GM18499 (cell line): ENCODE measurements around the gene POMT2.

Experiments
- ATAC-seq: cut with Tn5 transposase; IDR thresholded peaks from one replicate; pipeline ENCODE4 v1.9.1; 2021; ENCODE audit warnings: moderate number of reproducible peaks; ENCODE audit not compliant: insufficient read depth, unreplicated experiment

Gene POMT2

DNA sequence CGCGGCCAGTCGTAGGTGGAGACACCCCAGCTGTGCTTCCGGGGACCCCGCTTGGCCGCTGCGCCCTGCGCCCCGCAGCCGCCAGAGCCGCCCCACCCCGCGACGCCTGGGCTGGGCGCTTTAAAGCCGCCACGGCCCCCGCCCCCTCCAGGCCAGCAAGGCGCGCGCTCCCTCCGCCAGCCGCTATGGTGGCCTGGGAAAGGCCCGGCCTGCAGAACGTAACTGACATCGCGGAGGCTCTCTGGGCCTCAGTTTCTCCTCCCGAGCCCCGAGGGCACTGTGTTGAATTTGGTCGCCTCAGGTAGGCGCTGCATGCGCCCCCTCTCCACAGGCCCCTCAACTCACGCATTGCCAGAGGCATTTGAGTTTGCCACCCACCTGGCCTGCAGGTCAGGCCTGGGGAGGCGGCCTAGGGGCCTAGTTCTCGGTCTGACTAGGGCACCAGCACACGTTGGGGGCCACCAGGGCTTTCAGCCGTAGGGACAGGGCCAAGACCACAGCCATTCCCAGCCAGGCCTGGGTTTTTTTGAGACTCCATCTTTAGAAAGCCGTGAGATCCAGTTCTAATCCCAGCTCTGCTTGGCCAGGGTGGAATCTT lies 49.5 kb downstream of the POMT2 start, which contains the start of gene NGB:
NGB (minus strand) TSS at position 94 of the 598 bp plus-strand sequence. CDS start 269 bp downstream, outside the sequence.
- no peak for ATAC-seq

DNA sequence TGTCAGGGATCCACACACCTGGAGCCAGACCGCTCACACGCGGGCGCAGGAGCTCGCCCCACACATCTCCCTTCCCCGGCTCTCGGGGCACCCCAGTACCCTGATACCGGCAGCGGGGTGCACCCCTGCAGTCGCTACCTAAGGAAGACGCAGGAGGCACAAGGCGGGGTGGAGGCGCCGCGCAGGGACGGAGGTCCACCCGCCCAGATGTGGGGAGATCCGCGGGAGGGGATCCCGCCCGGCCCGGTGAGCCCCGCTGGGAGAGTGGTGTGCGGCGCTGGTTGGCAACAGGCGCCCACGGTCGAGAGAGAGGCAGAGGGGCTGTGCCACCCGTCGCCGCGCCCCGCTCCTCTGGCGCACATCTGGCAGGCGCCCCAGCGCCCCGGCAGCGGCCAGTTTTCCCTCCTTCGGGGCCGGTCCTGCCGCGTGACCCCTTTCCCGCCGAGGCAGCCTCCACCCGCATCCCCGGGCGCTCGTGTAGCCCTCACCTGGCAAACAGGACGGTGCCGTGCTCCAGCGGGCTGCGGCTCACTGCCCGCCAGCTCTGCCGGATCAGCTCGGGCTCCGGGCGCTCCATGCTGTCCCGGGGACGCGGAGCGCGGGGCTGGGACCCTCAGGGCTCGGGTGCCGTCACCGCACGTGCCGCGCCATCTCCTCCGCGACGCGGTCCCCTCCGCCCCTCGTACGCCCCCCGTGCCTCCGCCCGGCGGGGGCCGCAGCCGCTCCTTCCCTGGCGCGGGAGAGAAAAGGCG lies 50.1 kb downstream of the POMT2 start:
- no peak for ATAC-seq

DNA sequence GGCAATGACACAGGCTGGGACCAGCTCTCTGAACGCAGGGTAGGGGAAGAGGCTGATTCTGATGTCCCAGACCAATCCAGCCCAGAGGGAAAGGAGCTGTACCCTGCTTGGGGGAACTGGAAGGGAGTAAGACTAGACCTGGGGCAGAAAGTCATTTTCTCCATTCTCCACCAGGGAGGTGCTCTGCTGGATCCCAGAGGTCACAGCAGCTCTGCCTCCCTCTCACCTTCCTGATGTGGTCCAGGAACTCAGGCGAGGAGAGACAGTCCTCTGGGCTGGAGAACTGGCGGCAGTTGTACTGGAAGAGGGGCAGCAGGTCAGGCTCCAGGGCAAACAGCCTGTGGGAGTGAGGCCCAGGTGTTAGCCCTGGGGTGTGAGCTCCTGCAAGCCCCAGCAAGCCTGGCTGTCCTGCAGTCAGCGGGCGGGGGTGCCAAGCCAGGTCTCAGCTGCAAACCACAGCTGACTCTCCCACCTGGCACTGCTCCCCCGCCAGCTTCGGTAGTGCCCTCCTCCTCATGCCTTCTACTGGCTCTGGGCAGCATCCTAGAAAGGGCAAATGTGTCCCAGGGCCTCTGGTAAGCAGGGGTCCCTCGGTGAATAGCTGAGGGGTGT lies 51.6 kb downstream of the POMT2 start:
- ATAC-seq: no peak

DNA sequence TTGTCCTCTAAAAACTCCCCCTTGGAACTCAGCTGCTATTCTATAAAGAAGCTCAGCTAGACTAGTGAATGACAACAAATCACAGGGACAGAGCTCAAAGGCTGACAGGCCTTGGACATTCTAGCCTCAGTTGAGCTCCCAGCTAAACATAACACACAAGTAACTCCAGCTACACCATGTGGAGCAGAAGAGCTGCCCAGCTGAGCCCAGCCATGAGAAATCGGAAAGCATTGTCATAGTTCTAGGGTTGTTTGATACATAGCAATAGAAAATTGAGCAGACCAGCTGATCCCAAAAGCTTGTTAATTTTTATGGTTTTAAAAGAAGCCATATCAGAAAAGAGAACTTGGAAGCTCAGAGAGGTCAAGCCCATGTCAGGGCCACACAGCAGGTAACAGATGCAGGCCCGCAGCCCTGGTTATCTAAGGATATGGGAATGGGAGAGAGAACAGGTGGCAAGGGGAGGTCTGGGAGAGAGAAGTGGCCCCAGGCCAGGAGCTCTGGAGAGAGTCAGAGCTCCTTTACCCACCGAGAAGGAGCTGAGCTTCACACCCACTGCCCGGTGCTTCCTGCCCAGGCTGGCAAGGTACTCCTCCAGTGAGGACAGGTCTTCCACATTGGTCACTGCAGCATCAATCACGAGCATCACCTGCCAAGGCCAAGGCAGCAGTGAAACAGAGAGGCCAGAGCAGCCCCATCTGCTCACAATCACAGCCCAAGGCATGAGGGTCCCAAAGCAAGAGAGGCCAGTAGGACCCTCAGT lies 52.6 kb downstream of the POMT2 start:
- ATAC-seq: no peak

DNA sequence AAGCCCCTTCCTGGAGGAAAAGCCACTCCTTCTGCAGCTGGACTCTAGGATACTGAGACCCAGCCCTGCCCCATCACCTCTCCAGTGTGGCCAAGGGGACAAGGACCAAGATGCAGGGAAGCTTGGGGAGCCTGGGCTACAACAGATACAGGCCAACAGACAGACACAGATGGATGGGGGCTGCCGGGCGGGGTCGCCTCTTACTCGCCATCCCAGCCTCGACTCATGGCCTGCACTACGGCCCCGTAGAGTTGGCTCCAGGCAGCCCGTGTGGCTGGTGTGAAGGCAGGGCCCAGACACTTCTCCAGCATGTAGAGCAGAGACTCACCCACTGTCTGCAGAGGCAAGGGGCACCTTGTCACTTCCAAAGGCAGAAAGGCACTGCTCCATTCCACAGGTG lies 54.3 kb downstream of the POMT2 start:
- ATAC-seq: no peak

DNA sequence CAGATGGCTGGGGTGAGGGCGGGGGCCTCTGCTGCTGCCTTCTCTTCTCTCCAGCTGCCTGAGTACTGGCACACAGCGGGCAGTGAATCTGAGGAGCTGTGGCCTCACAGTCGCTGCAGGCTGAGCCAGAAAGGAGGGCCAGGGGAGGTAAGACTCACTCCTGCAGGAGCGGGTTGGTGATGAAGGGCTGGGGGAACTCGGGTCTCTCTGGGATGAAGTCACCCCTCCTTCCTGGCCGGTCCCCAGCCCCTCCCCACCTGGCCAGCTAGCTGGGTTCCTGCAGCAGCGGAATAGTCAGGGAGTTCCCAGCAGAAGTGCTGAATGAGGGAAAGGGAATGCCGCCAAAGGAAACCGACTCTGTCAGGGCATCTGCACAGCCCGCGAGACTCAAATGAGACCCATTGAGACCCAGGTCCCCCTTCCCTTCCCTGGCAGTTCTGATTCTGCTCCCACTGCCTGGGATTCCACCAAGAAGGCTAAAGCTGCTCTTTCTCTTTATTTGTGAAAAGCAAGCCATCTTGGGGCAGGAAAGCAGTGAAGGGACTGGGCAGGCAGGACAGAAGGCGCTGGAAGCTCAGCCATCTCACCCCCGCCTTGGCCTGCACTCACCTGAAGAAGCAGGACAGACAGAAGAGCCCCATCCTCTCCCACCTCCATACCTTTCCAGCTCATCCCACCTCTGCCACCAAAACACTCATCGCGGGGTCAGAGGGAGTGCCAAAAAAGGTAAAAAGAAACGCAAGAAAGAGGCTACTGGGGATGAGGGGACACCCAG lies 54.9 kb downstream of the POMT2 start:
- ATAC-seq: no peak

DNA sequence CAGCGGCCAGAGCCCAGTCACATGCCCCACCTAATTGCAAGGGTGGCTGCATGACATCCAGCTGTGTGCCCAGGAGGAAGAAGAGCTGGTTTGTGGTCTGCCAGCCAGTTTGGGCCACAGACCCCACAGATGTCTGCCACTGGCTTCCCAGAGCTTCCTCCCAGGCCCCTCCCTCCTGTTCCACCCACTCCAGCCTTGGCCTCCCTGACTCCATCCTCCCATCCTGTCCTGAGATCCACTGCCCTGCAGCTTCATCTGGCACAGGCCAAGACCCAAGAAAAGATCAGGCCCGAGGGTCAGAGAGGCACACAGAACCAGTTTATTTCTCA lies 55.5 kb downstream of the POMT2 start:
- no peak for ATAC-seq

DNA sequence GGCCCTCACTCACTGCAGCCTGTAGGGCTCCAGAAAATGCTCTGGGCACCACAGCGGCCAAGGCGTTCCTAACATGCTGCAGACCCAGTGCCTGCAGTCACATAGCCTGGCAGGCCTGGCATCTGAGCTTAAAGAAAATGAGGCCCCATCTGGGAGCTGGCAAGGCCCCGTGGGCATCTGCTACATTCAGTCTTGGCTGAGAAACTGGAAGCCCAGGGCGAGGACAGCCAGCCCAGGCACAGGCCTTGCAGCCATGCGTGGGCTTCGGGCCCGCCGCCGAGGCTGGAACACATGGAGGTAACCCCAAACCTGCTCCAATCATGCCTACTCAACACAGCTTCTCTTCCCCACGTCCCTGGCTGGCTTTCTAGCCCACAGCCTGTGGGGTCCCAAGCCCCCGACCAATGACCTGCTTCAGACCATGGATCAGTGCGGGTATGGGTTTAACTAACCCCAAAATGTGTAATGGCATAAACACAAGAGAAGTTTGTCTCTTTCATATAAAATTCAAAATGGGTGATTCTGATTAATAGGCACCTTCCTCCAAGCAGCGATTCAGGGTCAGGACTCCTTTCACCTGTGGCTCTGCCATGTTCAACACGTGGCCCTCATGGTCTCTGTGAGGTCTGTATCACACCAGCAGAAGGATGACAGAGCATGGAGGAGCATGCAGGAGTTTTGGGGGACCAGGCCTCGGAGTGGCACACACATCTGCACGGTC lies 56.1 kb downstream of the POMT2 start:
- no peak for ATAC-seq

DNA sequence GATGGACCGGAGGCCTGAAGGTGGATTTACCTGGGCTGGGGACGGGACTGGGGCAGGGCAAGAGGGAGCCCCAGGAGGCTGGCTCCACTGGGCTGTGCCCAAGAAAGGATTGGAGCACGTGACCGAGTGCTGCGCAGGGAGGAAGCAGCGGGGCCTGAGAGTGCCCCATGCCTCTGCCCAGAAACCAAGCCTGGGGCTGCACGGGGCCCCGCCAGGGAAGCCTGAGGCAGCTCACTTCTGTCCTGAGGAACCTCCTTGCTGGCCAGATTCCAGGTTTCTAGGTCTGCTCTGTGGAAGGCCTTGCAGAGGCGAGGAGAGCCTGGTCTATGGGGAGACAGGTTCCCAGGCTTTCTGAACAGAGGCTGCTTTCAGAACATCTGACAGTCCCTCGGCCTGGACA lies 60.1 kb downstream of the POMT2 start:
- no peak for ATAC-seq

DNA sequence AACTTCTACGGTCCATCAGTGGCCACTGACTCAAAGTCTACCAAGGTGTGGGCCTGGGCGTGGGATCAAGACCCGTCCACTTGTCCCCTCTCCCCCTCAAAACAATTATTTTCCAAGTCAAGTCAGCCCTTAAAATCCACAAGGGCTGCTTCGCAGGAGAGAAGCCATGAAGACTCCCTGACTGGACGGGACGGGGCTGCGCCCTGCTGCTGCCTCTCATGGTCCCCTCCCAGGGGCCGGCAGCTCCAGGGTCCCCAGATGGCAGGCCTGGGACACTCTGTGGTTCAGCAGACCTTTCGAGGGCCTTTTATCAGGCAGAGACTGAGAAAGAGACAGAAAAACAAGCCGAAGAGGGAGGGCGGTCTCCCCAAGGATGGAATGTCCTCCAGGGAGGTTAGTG lies 60.5 kb downstream of the POMT2 start:
- ATAC-seq: no peak

DNA sequence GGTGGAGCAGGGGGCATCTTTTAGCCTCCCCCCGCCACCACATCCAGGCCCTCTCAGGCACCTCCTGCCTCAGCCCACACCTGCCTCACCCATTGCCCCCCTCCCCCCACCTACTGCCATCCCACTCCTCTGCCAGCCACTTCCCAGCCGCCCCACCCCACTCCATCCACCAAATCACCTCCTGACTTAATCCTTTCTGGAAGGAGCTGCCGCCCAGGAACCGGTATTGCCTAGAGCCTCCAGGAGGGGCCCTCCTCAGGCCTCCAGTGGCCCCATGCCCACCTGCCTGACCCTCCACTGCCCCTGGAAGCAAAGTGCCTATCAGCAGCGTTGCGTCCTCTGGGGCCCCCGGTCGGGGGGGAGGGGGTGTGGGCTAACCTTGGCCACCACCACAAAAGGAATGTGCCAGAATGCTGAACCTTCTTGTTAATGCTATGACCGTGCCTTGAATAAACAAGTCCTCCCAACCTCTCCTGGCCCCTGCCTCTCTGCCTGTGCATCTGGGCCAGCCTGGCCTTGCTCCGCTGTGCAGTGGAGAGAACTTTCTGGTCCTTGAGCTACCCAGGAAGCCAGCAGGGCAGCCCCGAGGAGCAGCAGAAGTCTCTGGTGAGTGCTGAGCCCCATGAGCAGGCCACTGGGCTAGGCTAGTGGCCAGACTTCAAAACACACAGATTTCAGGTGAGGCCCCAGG lies 61.5 kb downstream of the POMT2 start:
- ATAC-seq: no peak

DNA sequence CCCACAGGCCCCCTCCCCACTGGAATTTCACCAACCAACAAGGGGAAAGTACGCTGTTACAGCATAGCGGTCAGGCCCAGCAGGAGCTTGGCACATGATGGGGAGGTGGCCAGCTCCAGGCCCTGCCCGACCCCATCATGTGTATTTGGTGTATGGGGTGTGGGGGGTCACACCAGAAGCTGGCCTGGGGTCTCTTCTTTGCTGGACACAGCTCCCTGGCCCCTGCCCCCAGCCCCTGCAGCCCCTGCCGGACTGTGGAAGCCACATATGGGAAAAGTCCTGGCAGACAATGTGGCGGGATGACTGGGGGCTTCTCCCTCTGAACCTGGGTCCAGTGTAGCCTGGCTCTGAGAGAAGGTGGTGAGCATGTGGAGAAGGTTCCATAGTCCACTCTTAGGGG lies 62.1 kb downstream of the POMT2 start:
- no peak for ATAC-seq

DNA sequence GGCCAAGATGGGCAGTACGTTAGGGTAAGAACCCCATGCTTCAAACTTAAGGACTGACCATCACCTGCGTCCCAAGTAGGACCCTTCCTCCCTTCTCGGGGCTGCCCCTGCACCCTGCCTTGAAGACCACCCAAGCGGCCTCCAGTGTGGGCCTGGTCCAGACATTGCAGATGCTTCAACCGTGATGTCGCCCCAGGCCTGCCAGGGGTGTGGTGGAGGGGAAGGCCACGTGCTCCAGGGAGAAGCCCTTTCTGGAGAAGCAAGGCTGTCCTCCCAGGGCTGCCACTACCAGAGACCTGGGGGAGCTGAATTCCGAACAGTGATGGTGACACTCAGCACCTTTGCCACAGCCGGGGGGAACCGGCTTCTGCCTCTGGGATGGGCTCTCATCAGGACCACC lies 63.0 kb downstream of the POMT2 start:
- ATAC-seq: no peak

DNA sequence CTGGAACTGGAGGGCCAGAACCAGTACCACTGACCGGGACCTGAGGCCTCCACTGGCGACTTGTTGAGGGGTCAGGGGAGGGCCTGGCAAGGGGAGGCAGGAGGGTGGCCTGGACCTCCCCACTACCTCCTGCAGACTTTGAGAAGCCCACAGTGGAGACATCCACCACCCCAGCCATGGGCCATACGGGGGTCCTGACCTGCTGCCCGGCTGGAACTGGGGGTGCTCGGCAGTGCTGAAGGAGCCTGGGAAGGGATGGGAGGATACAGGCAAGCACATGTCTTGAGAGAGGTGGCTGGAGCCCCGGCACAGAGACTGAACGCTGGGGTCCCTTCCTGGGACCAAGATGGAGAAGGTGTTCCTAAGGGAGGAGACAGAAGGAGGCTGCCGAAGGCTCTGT lies 64.0 kb downstream of the POMT2 start:
- ATAC-seq: no peak

DNA sequence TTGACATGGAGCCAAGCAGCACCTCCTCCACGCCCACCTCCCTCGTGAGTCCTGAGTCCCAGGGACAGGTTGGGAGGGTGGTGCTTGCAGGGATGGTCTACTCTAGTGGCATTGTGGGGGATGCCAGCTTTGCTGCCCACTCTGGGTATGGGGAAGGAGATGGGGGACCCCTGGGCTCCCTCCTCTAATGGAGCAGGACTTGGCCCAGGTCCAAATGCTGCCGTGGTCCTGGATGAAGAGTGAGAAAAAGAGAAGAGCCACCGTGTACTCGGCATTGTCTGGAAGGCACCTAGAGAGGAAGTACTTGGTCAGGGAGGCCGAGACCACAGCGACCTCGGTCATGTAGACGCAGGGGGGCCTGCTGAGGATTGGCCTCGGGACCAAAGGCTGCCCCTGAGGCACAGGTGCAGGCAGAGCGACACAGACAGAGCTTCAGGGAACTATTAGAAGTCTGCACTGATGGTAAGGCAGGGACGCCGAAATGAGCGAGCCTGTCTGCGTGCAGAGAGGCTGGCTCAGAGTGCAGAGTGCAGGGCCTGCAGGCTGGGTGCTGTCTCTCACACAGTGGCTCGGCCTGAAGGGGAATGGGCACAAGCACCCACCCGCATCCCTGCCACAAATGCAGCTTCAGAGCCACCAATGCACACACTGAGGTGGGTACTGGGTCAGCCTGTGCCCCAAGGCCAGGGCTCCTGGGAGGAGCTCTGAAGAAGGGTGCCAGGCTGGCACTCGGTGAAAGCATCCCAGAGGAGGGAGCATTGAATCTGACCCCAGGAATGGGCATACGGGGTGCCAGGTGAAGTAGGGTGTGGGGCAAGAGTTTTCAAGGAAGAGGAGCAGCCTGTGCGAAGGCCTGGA lies 67.1 kb downstream of the POMT2 start:
- ATAC-seq: no peak

DNA sequence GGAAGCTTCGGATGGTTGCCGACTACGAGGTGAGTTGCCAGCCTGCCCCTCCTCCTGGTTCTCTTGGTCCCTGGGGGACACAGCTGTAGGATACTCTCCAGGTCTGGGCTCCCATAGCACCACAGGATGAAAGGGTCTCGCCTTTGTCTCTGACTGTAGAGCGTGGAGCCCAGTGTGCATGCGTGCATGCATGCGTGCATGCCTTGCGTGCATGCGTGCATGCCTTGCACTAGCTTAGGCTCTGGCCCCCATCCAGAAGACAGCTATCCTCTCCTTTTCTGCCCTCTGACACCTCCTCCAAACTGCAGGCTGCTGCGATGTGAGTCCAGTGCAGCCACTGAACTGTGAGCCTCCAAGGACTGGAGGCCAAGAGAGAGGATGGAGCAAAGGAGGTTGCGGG lies 68.8 kb downstream of the POMT2 start:
- ATAC-seq: no peak

DNA sequence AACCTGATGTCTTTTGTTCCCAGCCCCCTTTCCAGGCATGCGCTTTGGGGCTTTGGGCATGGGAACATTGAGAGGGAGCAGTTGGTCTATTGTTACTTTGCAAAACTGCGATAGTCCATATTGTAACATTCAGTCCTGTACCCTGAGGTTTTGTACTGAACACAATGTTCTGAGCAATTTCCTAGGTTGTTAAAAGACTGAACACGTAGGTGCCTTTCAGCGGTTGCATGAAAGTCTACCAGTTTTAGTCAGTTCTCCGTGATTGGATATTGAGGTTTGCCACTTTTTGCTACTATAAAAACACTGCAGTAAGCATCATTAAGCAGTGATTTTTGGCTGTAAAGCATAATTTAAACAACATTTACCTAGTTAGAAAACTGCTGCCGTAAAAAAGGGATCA lies 69.8 kb downstream of the POMT2 start:
- ATAC-seq: no peak

DNA sequence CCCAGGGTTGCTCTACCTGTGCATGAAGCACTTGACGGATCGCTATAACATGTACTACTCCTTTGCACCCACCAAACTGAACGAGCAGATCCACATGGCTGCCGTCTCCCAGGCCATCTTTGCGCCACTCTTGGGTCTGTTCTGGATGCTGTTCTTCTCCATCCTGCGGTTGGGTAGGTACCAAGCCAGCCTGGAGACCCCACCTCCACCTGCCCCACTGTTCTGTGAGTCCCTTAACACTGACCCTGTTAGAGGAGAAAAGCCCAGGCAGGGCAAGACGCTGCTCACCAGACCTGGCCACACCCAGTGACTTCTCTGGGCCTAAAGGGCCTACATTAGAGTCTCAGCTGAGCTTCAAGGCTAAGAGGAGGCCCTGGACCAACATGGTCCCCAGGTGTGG lies 71.4 kb downstream of the POMT2 start:
- no peak for ATAC-seq
